Trophoblast cell (in vitro differentiated cells and primary cell): ENCODE measurements around the gene SERHL2.

Source experiments
- DNase-seq, 2 donors: peaks; one replicate each; pipeline ENCODE4 v3.0.0-alpha.2; 2016
- H2AFZ ChIP-seq: 2 replicates; pipeline ENCODE4 v1.6.1; 2013; ENCODE audit warnings: low read length, moderate library complexity, mild to moderate bottlenecking; ENCODE audit not compliant: insufficient read depth, poor library complexity
- H2AK5ac ChIP-seq: 2 replicates; pipeline ENCODE4 v1.6.1; 2013; ENCODE audit warnings: mild to moderate bottlenecking, low read length
- H2BK120ac ChIP-seq: 2 replicates; pipeline ENCODE4 v1.6.1; 2013; ENCODE audit warnings: low read length, mild to moderate bottlenecking, moderate library complexity; ENCODE audit not compliant: insufficient read depth, poor library complexity
- H2BK12ac ChIP-seq: 2 replicates; pipeline ENCODE4 v1.6.1; 2013; ENCODE audit warnings: mild to moderate bottlenecking, low read length, moderate library complexity
- H2BK5ac ChIP-seq: 2 replicates; pipeline ENCODE4 v1.6.1; 2013; ENCODE audit warnings: low read length, low read depth, moderate library complexity, mild to moderate bottlenecking; ENCODE audit not compliant: poor library complexity
- H3K14ac ChIP-seq: 2 replicates; pipeline ENCODE4 v1.6.1; 2013; ENCODE audit warnings: mild to moderate bottlenecking, low read length
- H3K18ac ChIP-seq: 2 replicates; pipeline ENCODE4 v1.6.1; 2013; ENCODE audit warnings: mild to moderate bottlenecking, low read length
- H3K23ac ChIP-seq: 2 replicates; pipeline ENCODE4 v1.6.1; 2013; ENCODE audit warnings: low read length
- H3K27ac ChIP-seq: 2 replicates; pipeline ENCODE4 v1.5.1; 2013; ENCODE audit warnings: low read depth, mild to moderate bottlenecking, inconsistent platforms, low read length, moderate library complexity
- H3K27me3 ChIP-seq: 2 replicates; pipeline ENCODE4 v1.6.1; 2013; ENCODE audit warnings: inconsistent platforms, mild to moderate bottlenecking, low read length, moderate library complexity; ENCODE audit not compliant: insufficient read depth
- H3K36me3 ChIP-seq, 2 experiments: 1 replicate in 1 of 2; 2 replicates in 1 of 2; pipeline ENCODE4 v1.6.1; 2013; ENCODE audit warnings: low read length in 2 of 2, mild to moderate bottlenecking in 2 of 2, moderate library complexity in 1 of 2; ENCODE audit not compliant: insufficient read depth in 2 of 2, control insufficient read depth in 1 of 2
- H3K4ac ChIP-seq: 2 replicates; pipeline ENCODE4 v1.6.1; 2013; ENCODE audit warnings: low read depth, mild to moderate bottlenecking, low read length, moderate library complexity
- H3K4me1 ChIP-seq, 2 experiments: 1 replicate in 1 of 2; 2 replicates in 1 of 2; pipeline ENCODE4 v1.6.1; 2013; ENCODE audit warnings: low read length in 2 of 2, mild to moderate bottlenecking in 2 of 2, moderate library complexity in 1 of 2; ENCODE audit not compliant: insufficient read depth in 2 of 2, control insufficient read depth in 1 of 2
- H3K4me2 ChIP-seq: 2 replicates; pipeline ENCODE4 v1.6.1; 2013; ENCODE audit warnings: inconsistent platforms, mild to moderate bottlenecking, low read length, moderate library complexity
- H3K4me3 ChIP-seq: 2 replicates; pipeline ENCODE4 v1.5.1; 2013; ENCODE audit warnings: mild to moderate bottlenecking, low read depth, low read length, inconsistent platforms
- H3K79me1 ChIP-seq: one replicate; pipeline ENCODE4 v1.6.1; 2013; ENCODE audit warnings: low read length
- H3K79me2 ChIP-seq: 2 replicates; pipeline ENCODE4 v1.6.1; 2013; ENCODE audit warnings: low read length, mild to moderate bottlenecking; ENCODE audit not compliant: control insufficient read depth, insufficient read depth, poor library complexity
- H3K9ac ChIP-seq: 2 replicates; pipeline ENCODE4 v1.6.1; 2013; ENCODE audit warnings: mild to moderate bottlenecking, low read length
- H3K9me3 ChIP-seq: 2 replicates; pipeline ENCODE4 v1.6.1; 2013; ENCODE audit warnings: low read depth, mild to moderate bottlenecking, control low read depth, inconsistent platforms, low read length; ENCODE audit not compliant: insufficient read depth
- H4K12ac ChIP-seq: 2 replicates; pipeline ENCODE4 v1.6.1; 2013; ENCODE audit warnings: low read depth, mild to moderate bottlenecking, low read length, moderate library complexity
- H4K8ac ChIP-seq: 2 replicates; pipeline ENCODE4 v1.6.1; 2013; ENCODE audit warnings: low read depth, mild to moderate bottlenecking, low read length, moderate library complexity
- H4K91ac ChIP-seq: one replicate; pipeline ENCODE4 v1.6.1; 2013; ENCODE audit warnings: low read depth, mild to moderate bottlenecking, low read length, moderate library complexity
- WGBS: extraction: QIAGEN DNeasy Blood & Tissue Kit; methylation state at CpG from one replicate; pipeline ENCODE4 v1.1.7; 2013; ENCODE audit warnings: missing lambda C conversion rate; ENCODE audit not compliant: insufficient read length, insufficient coverage; ENCODE audit errors: extremely low coverage; 5-methylcytosine and 5-hydroxymethylcytosine counted together

Gene SERHL2

GRCh38 chr22:42610186-42610585, 56.4 kb downstream of the SERHL2 start:
- peaks cover 10% of the 10 kb centered on the region for H3K79me1 ChIP-seq
- no peak overlapping the region for H4K91ac ChIP-seq
- H2AFZ ChIP-seq, result no peak overlapping the region
- no peak overlapping the region for H4K8ac ChIP-seq
- H2AK5ac ChIP-seq, result no peak overlapping the region
- H3K79me2 ChIP-seq, result peaks cover 31% of the 10 kb centered on the region
- H3K4ac ChIP-seq, result peak overlapping the region; percentile 46
- no peak overlapping the region for H3K23ac ChIP-seq
- H4K12ac ChIP-seq, result no peak overlapping the region
- H2BK12ac ChIP-seq, result no peak overlapping the region
- WGBS, result no CpG with 5 or more reads among the region's 5 CpGs
- H3K14ac ChIP-seq, result no peak overlapping the region
- no peaks in the 10 kb centered on the region for H3K27me3 ChIP-seq
- peaks cover 5 to 29% of the 10 kb centered on the region in 2 experiments for H3K36me3 ChIP-seq
- no peak overlapping the region for H3K27ac ChIP-seq
- no peak overlapping the region for H2BK5ac ChIP-seq
- H3K9ac ChIP-seq, result no peak overlapping the region
- no peak overlapping the region for H3K4me3 ChIP-seq
- H2BK120ac ChIP-seq, result no peak overlapping the region
- H3K18ac ChIP-seq, result no peak overlapping the region
- DNase-seq, result no peak
- H3K9me3 ChIP-seq, result no peaks in the 10 kb centered on the region
- no peak overlapping the region for H3K4me2 ChIP-seq
- peaks cover 13 to 17% of the 10 kb centered on the region in 2 experiments for H3K4me1 ChIP-seq

- Histone ChIP-seq H2AFZ (no peak overlapping the region), H3K4me2 (no peak overlapping the region), H3K9me3 (no peaks in the 10 kb centered on the region), H3K9ac (no peak overlapping the region), H4K8ac (no peak overlapping the region), H3K4ac (peak overlapping the region; percentile 87), H2BK120ac (no peak overlapping the region), H3K79me1 (peaks cover 10% of the 10 kb centered on the region), H3K27me3 (no peaks in the 10 kb centered on the region), H4K12ac (no peak overlapping the region), H4K91ac (no peak overlapping the region), H2BK12ac (no peak overlapping the region), H3K23ac (no peak overlapping the region), H3K4me1 (peaks cover 16 to 18% of the 10 kb centered on the region in 2 experiments), H3K79me2 (peaks cover 31% of the 10 kb centered on the region), H3K4me3 (no peak overlapping the region), H3K27ac (no peak overlapping the region), H3K14ac (no peak overlapping the region), H2BK5ac (no peak overlapping the region), H3K36me3 (peaks cover 5 to 25% of the 10 kb centered on the region in 2 experiments), H2AK5ac (no peak overlapping the region), H3K18ac (no peak overlapping the region)
- no CpG with 5 or more reads among the region's 1 CpG for WGBS
- no peak for DNase-seq
These were observed 57.3 kb downstream of the SERHL2 start for GRCh38 chr22:42611051-42611450.

- H3K4me2 ChIP-seq, result no peak overlapping the region
- H4K91ac ChIP-seq, result no peak overlapping the region
- H2BK120ac ChIP-seq, result no peak overlapping the region
- H3K23ac ChIP-seq, result no peak overlapping the region
- H3K27ac ChIP-seq, result no peak overlapping the region
- no peak for DNase-seq
- no peak overlapping the region for H3K9ac ChIP-seq
- H4K8ac ChIP-seq, result no peak overlapping the region
- H3K36me3 ChIP-seq, result peaks cover 2 to 20% of the 10 kb centered on the region in 2 experiments
- peaks cover 10% of the 10 kb centered on the region for H3K79me1 ChIP-seq
- H3K79me2 ChIP-seq, result peaks cover 30% of the 10 kb centered on the region
- H2BK12ac ChIP-seq, result no peak overlapping the region
- no peak overlapping the region for H4K12ac ChIP-seq
- no peaks in the 10 kb centered on the region for H3K9me3 ChIP-seq
- no peak overlapping the region for H3K14ac ChIP-seq
- H2BK5ac ChIP-seq, result no peak overlapping the region
- peak overlapping the region; percentile 91 for H3K4ac ChIP-seq
- no peaks in the 10 kb centered on the region for H3K27me3 ChIP-seq
- no peak overlapping the region for H3K4me3 ChIP-seq
- WGBS, result no CpG with 5 or more reads among the region's 11 CpGs
- H3K18ac ChIP-seq, result no peak overlapping the region
- no peak overlapping the region for H2AK5ac ChIP-seq
- no peak overlapping the region for H2AFZ ChIP-seq
- H3K4me1 ChIP-seq, result peaks cover 16 to 19% of the 10 kb centered on the region in 2 experiments
These were observed 58.6 kb downstream of the SERHL2 start for GRCh38 chr22:42612336-42612735.

- Histone ChIP-seq H2BK5ac (peak overlapping the region; percentile 92), H3K4ac (peak overlapping the region; percentile 90), H4K91ac (peak overlapping the region; percentile 92), H2AK5ac (peak overlapping the region; percentile 38), H3K27me3 (no peaks in the 10 kb centered on the region), H4K12ac (peak overlapping the region; percentile 68), H3K4me2 (peak overlapping the region; percentile 85), H3K23ac (no peak overlapping the region), H3K9me3 (no peaks in the 10 kb centered on the region), H4K8ac (peak overlapping the region; percentile 92), H3K18ac (peak overlapping the region; percentile 86), H3K36me3 (peaks cover 2 to 16% of the 10 kb centered on the region in 2 experiments), H3K79me2 (peaks cover 27% of the 10 kb centered on the region), H3K79me1 (peaks cover 10% of the 10 kb centered on the region), H3K27ac (peak overlapping the region; percentile 98), H2BK12ac (no peak overlapping the region), H3K4me3 (peak overlapping the region; percentile 90), H3K14ac (peak overlapping the region; percentile 94), H3K4me1 (peaks cover 13 to 18% of the 10 kb centered on the region in 2 experiments), H3K9ac (peak overlapping the region; percentile 98), H2BK120ac (peak overlapping the region; percentile 95), H2AFZ (peak overlapping the region; percentile 80)
- WGBS, result no CpG with 5 or more reads among the region's 10 CpGs
- peak; percentile 62 to 65 for DNase-seq
These were observed 60.1 kb downstream of the SERHL2 start for GRCh38 chr22:42613872-42614301.
